Right ventricle myocardium inferior (tissue), 1 donor: ENCODE data around the gene ZDHHC16. TPM values are rescaled to one million over a fixed set of nuclear protein-coding genes. Genes with fewer than 3 reads are reported as not detected.
"Not testable (repeated sequence)": the region's sequence is repeated elsewhere in the genome, so short reads cannot be mapped to it uniquely, and the experiment has no call there.

Experiments used
- ATAC-seq: fragments of 200-7000 bp; cut with Tn5 transposase; one replicate; pipeline ENCODE4 v1.9.1; 2020; ENCODE audit warnings: mild to moderate bottlenecking, moderate library complexity
- DNase-seq: peaks from one replicate; pipeline ENCODE4 v3.0.0; 2021; ENCODE audit errors: missing footprints
- intact Hi-C: fragments of 100-400 bp; cut with DNase I; formaldehyde crosslinking; loops from one replicate; pipeline ENCODE4 v1.11.0; 2022
- total RNA-seq: library from RNA; stranded (reverse); fragmentation: NEBNext Ultra II Directional; extraction: Animal tissue kit (Norgen Biotek cat#: 25700); gene quantifications from one replicate; pipeline ENCODE4 v1.2.1, GENCODE V29; 2021
- donor health status: DM: no; HTN: yes; CAD: no; lungs with severe emphysema.

ZDHHC16 gene
- total RNA-seq, 1 donor from 2014 or later = 19.1 TPM

DNA sequence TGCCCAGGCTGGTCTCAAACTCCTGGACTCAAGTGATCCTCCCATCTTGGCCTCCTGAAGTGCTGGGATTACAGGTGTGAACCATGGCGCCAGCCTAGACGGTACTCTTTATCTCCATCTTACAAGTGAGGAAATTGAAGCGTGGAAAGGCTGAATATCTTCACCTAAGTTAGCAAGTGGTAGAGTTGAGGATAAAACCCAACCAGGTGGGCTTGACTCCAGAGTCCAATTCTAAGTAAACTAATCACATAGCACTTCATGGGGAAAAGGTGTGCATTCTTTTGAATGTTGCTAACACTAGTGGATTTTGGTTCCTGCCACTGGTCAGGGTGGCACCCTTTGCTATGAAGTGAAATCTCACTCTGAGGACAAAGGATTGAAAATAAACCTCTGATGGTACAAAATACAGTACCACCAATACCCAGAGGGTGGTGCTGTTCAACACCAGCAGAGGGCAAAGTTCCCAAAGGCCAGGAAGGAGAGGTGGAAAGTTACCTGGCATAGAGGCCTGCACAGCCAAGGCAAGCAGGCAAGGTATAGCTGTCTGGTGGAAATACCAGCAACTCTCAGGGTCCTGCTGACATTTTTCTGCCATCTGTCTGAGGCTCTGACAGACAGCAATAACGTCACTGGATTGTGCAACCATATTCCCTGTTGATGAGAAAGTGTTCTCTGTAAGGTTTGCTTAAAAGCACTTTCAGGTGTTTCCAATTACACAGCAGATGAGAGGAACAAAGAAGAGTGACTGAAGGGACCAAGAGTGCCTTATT, 17.6 kb downstream of the ZDHHC16 start:
- DNase-seq (no peak), ATAC-seq (peak; percentile 37)
- intact Hi-C loops = loop anchor here (1.0 to 5.0 kb wide), 3 partner anchors 34 to 149 kb away; partner anchors contain the start of genes MMS19 and UBTD1

- DNase-seq (no peak), ATAC-seq (no peak)
- intact Hi-C loops = loop anchor here (5.0 kb wide), 2 partner anchors 33 to 148 kb away; partner anchors contain the start of genes MMS19 and UBTD1
Observed at GRCh38 chr10:97464226-97464625, 18.3 kb downstream of the ZDHHC16 start.

DNA sequence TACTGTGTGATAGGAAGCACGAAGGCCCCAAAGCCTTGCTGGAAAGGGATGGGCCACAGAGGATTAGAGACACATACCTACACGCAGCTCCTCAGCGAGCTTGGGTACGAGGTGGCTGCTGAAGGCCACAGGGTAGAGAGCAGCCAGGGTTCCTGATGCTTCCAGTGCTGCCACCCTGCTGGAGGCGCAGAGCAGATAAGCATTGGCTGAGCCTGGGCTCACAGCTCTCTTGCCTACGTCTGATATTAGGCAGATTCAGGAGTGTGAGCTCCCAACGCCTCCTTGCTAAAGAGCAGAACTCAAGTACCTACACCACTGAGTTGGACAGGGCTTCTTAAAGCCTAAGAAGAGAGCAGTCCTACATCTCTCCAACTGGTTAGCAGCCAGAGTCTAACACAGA, 20.0 kb downstream of the ZDHHC16 start:
- ATAC-seq = no peak
- intact Hi-C loops = no loop called here
- DNase-seq = no peak

DNA sequence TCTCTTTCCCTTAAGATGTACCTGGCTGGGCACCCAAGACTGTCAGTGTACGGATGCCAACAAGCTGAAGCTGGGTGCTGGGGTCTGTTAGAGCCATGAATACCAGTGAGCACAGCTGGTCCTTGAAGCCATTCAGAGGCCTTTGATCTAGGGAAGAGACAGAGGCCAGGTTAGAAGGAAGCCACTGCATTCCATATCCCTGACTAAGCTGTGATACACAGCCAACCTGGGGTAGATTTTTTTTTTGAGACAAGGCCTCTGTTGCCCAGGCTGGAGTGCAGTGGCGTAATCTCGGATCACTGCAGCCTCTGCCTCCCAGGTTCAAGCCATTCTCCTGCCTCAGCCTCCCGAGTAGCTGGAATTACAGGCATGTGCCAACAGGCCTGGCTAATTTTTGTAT, 20.8 kb downstream of the ZDHHC16 start:
- ATAC-seq = no peak
- intact Hi-C loops = no loop called here
- DNase-seq = no peak

DNA sequence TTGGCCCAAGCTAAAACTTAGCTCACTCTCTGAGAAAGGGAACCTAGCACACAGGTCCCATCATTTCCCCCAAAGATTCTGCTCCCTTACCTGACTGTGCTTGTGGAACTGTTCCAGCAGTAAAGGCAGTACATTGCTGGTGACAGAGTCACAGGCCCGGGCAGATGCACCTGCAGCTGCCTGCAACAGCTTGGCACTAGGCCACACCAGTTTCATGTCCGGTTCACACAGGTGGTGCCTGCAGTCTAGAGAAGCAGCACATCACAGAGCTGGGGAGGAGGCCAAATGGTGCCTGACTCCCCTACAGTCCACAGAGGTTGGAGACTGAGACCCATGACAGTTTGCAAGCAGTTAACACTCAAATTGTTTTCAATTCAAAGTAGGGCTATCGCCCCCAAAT, 22.2 kb downstream of the ZDHHC16 start:
- intact Hi-C loops = no loop called here
- ATAC-seq = no peak

GRCh38 chr10:97468781-97469180, 22.8 kb downstream of the ZDHHC16 start:
- intact Hi-C loops, ATAC-seq, DNase-seq: not testable (repeated sequence)

More for the DNA sequence above, 22.2 kb downstream of the ZDHHC16 start:
- DNase-seq = no peak

- intact Hi-C loops = no loop called here
- ATAC-seq (no peak), DNase-seq (no peak)
Observed at GRCh38 chr10:97474918-97475317, 28.9 kb downstream of the ZDHHC16 start.

GRCh38 chr10:97475936-97476594, 30.1 kb downstream of the ZDHHC16 start:
- ATAC-seq (peak; percentile 86), DNase-seq (no peak)
- intact Hi-C loops = no loop called here

DNA sequence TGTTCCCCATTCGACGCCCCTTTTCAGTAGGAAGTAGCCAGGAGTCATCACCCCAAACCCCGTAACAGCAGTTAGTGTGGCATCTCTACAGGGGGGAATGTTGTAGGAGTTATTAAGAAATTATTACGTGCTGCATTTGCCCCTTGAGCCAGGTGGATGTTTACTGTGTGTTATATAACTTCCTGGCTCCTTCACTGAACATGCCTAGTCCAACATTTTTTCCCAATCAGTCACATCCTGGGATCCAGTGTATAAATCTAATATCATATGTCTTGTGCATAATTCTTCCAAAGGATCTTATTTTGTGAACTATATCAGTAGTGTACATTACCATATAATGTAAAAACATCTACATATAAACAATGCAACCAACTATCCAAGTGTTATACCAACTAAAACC, 33.4 kb downstream of the ZDHHC16 start:
- DNase-seq, intact Hi-C loops, ATAC-seq: not testable (repeated sequence)

GRCh38 chr10:97479939-97480338, 34.0 kb downstream of the ZDHHC16 start:
- intact Hi-C loops = no loop called here
- no peak for DNase-seq
- ATAC-seq = no peak

GRCh38 chr10:97481071-97481470, 35.1 kb downstream of the ZDHHC16 start:
- intact Hi-C loops = no loop called here
- no peak for ATAC-seq
- no peak for DNase-seq

DNA sequence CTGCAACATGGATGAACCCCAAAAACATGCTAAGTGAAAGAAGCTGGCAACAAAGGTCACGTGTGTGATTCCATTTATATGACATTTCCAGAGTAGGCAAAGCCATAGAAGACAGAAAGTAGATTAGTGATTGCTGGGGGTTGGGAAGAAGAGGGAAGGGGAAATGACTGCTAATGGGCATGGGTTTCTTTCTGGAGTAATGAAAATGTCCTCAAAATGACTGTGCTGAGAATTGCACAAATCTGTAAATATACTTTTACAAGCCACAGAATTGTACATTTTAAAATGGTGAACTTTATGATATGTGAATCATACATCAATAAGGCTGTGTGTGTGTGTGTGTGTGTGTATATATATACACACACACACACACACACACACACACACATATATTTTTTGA, 36.4 kb downstream of the ZDHHC16 start:
- intact Hi-C loops = no loop called here
- ATAC-seq (no peak), DNase-seq (no peak)

- intact Hi-C loops = no loop called here
- ATAC-seq = no peak
- no peak for DNase-seq
Observed at GRCh38 chr10:97483506-97483905, 37.5 kb downstream of the ZDHHC16 start.

DNA sequence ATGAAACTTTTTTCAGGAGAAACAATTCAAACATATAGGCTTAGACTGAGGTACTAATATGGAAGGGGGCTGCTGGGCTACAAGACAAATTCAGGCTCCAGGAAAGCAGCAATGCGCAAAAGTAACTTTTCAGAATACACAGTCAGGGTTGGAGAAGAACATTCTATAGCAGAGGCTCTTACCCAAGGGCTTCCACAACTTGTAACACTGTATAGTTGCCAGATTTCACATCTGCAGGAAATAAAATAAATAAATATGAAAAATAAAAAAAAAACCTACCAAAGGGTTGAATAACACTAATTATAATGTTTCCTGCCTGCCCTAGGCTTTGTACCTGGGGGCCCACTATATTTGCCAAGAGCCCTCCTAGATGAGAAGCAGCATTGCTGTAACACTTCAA, 37.9 kb downstream of the ZDHHC16 start:
- intact Hi-C loops = no loop called here
- no peak for ATAC-seq
- DNase-seq = no peak

GRCh38 chr10:97485647-97486281, 39.8 kb downstream of the ZDHHC16 start:
- intact Hi-C loops = no loop called here
- DNase-seq = no peak

DNA sequence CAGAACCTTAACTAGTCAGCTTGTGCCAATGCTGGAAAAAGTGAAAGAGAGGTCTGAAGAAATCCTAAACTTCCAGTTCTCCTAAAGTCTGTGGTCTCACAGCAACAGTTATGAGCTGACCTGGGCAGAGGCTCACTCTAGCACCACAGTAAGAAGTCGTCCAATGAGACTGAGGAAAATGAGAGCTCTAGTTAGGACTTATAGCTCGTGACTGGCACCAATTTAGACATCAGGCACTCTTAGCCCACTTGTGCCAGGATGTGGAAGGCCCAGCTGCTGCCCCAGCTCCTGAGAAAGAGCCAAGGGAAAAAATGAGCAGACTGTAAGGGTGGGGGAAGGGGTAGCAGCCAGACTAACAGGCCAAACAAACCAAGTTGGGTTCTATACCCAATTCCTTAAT, 44.6 kb downstream of the ZDHHC16 start:
- DNase-seq (no peak), ATAC-seq (peak; percentile 79)
- intact Hi-C loops = no loop called here

More at GRCh38 chr10:97485647-97486281, 39.8 kb downstream of the ZDHHC16 start:
- no peak for ATAC-seq

DNA sequence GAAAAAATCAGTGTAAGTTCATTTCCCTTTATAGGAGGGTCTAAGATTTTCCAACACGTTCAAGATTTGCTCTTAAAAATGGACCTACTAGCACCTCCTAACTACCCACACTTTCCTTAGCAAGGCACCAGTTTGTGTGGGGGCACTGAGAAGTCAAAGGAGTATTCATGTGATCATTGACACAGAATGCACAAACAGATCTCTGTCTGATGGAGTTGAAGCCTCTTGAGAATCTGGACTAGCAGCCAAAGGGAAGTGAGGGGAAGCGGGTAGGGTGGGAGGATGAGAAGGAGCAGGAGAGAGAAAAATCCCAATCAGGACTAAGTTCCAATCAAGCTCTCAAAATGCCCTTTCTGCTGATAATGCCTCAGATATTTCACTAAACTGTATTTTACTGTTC, 48.2 kb downstream of the ZDHHC16 start:
- DNase-seq (no peak), ATAC-seq (no peak)
- intact Hi-C loops = no loop called here

DNA sequence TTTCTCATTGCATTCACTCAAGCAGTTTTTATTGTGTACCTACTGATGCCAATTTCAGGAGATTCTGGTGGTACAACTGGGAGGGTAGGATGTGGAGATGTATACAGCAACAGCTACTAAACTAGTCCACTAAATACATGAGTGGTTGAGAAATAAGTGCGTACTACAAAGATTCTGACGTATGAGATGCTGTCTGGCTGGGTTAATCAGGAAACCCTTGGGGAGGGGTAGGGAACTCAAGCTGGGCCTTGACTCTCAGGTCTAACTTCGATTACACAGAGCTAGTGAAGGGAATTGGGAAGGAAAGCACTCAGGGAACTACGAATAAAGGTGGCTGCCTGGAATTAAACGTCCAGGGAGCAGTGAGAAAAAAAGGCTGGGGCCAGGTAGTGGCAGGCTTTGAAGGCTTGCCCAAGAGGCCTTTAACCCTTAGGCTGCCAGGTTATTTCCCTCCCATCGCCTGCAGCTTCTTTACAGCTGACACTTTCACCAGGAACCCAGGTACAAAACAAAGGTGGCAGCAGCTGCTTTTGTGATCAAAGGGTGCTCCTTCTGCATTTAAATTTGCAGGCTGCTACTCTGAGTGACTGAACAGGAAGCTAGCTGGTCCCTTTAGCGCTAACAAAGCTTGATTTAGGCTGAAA, 49.0 kb downstream of the ZDHHC16 start:
- ATAC-seq (no peak), DNase-seq (no peak)
- intact Hi-C loops = loop anchor here (5.0 kb wide), 3 partner anchors 33 to 68 kb away; partner anchors contain the start of gene PGAM1

- intact Hi-C loops = loop anchor here (5.0 kb wide), 3 partner anchors 35 to 70 kb away; partner anchors contain the start of gene PGAM1
- DNase-seq (peak; percentile 91), ATAC-seq (peak; percentile 49)
Observed at GRCh38 chr10:97497572-97498075, 51.6 kb downstream of the ZDHHC16 start.
